HPDE6-E6E7 (cell line): Measurements from ENCODE around the gene DLK2.
"Not testable (repeated sequence)": the region's sequence is repeated elsewhere in the genome, so short reads cannot be mapped to it uniquely, and the experiment has no call there.

Experiments
- DNase-seq: peaks from one replicate; pipeline ENCODE4 v3.0.0; 2011; ENCODE audit warnings: missing footprints; ENCODE audit errors: extremely low spot score

The DLK2 gene, protein sequence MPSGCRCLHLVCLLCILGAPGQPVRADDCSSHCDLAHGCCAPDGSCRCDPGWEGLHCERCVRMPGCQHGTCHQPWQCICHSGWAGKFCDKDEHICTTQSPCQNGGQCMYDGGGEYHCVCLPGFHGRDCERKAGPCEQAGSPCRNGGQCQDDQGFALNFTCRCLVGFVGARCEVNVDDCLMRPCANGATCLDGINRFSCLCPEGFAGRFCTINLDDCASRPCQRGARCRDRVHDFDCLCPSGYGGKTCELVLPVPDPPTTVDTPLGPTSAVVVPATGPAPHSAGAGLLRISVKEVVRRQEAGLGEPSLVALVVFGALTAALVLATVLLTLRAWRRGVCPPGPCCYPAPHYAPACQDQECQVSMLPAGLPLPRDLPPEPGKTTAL

DNA sequence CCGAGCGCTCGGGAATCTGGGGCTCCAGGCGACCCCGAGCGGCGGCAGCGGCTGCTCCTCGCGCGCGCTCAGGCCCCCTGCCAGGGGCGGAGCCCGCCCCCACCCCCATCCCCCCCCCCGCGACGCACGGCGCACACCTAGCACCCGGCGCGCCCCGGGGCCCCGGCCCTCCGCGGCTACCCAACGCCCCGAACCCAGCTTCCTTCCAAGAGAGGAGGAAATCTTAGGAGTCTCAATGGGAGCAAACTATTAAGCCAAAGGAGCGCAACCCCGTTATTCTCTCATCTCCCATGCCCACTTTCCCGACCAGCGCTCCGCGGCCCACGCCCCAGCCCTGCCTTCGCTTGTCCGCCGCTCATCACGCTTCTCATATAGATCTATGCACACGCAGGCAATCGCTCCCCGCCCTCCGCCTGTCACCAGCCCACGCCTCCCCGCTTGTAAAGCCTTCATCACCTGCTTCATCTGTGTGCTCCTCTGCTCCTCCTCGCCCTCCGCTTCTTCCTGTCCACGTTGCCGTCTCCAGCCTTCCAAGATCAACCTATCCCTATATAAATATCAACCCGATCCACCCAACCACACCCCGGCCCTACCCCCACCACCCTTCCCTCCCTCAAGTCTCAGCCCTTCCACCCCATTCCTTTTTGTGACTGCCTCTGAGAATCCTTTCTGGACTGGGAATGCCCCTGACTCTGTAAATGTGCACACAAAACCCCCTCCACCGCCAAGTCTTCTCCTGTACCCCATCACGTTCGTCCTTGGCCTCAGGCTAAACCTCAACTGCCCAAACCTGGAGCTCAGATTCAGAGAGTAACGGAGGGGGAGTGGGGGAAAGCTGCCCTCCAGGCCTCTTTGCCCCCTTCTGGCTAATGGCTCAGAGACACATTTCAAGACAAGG lies at the start of gene DLK2:
TSS of gene DLK2 (minus strand) at position 18 of the 898 bp plus-strand sequence. CDS start 723 bp downstream, outside the sequence.
- DNase-seq = peak; percentile 39

DNA sequence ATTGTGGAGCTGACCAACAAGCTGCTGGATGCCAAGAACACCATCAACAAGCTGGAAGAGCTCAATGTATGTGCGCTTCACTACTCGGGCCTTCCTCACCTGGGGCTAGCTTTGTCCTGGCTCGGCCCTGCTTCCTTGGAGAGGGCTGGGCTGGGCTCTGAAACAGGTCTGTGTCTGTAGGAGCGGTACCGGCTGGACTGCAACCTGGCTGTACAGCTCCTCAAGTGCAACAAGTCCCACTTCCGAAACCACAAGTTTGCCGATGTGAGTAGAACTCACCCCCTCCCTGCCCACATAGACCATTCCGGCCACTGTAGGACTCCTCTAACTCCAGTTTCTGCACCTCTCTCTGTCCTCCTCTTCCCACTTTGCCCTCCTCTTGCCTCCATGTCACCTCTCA lies 48.1 kb upstream of the DLK2 start:
- DNase-seq = no peak

DNA sequence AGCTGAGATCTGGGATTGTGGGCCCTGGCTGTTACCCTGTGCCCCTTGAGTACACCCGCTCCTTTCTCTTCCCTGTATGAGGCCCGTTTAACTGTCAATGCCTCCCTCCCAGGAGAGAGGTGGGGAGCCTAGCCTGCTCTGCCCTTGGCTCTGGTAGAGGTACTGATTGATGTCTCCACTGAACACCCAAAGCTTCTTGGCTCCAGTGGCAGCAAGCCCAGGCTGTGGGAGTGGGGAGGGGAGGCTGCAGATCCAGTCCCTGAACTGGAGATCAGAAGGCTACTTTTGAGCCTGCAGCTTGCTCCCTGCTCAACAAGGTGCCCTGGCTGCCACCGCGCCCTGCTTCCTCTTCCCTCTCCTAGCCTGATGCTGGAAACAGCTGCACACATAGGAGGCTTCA lies 47.3 kb upstream of the DLK2 start:
- DNase-seq = no peak

DNA sequence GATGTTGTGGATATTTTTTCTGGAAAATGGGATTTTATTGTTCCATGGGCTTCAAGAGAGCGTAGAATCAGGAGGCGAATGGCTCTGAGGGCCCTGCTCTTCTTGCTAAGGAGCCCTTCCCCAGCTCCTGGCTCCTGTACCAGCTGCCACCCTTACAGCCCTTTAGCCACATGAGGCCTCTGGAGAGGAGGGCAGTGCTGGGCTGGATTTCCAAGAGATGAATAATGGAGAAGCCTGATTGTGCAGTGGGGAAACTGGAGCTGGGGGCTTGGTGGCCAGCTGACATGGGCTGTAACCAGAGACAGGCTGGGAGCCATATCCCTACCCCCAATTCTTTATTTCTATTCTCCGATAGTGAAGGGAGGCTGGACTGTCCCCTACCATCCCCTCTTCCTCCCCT lies 45.6 kb upstream of the DLK2 start:
- DNase-seq = no peak

DNA sequence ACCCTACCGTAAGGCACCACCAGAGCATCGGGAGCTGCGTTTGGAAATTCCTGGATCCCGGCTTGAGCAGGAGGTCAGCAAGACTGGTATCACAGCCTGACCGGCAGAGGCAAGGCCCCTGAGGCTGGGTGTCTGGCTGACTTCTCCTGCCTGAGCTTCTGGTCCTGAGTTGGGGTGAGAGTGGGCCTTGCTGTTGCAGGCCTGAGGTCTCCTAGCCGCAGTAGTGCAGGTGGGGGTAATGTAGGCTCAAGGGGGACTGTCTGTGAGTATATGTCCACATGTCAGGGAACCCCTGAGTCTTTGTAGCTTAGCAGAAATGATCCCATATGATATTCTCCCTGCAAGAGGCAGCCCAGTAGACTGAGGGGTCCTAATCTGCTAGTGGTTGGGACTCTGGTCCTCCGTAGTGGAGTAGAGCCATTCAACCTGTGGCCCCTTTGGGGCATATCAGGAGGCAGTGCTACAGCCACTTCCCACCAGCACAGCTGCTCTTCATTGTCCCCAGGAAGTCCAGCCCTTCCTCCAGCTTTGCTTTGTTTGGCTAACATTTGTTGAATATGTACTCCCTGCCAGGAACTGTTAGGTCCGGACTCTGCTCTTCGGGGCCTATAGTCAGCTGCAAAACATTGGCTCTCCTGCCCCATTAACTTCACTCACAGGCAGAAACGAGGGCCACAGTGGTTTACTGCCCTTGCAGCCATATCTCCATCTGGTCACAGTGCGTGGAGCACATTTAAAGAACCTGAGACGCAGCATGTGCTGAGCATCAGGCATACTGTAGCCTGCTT lies 43.9 kb upstream of the DLK2 start:
- no peak for DNase-seq

DNA sequence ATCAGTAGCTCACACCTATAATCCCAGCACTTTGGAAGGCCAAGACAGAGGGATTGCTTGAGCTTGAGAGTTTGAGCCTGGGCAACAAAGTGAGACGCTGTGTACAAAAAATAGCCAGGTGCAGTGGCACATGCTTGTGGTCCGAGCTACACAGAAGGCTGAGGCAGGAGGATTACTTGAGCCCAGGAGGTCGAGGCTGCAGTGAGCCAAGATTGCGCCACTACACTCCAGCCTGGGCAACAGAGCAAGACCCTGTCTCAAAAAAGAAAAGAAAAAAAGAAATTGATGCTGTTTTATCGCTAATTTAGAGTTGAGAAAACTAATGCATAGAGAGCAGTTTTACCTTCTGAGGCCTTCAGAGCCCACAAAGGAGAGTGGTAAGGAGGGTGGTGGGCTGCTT lies 42.9 kb upstream of the DLK2 start:
- not testable (repeated sequence) for DNase-seq

DNA sequence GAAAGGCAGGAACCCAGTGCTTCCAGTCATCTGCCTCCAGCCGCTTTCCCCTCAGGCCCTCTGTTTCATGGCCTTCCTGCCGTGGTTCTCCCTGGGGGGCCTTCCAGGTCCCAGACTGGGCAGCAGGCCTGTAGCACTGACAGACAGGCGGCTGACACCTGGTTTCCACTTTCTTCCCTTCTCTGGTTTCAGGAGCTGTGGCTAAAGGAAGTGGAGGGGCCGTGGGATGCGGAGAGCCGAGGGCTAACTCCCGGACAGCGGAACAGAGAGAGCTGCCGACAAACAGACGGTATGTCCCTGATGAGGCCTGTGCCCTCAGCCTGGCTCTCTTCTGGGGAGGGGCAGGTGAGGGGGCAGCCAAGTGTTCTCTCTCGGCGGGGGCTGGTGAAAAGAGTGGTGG lies 42.3 kb upstream of the DLK2 start:
- DNase-seq = no peak

DNA sequence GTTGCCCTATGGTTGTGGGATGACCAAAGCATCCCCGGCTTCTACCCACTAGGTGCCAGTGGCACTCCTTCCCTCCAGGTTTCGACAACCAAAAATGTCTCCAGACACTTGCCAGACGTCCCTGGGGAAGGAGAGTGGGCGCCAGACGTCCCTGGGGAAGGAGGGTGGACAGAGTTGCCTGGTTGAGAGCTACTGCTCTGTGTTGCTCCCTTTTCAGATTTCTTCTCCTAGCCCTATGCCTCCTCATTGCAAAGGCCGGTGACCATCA lies 41.7 kb upstream of the DLK2 start:
- DNase-seq = no peak

DNA sequence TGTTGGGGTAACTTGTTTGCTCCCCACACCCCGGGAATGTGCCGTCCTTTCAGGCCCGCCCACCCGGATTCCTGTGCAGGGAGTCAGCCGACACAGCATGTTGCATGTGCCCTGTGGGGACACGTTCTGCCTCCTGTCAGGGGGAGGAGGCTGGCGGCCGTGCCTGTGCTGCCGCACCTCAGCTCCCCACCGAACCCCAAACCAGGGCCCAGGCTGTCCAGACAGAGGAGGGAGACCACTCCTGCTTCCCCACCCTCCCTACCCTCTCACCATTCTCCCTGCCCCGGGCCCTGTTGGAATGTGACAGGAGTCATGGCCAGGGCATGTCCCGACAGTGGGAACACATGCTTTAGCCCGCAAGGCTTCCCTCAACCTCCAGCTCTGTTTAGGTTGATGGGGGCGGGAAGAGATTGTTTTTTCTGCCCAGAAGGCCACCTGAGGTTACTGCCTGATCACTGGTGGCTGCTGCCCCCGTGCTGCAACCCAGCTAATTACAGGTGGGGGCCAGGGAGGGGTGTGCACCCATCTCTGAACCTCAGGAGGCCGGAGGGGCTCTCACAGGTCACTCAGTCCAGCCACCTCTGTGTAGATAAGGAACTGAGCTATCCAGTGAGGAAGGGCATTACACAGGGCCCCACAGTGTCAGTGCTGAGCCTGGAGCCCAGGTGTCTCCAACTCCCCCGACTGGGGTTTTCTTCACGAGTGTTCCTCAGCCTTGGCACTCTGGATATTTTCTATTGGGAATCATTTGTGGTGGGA lies 41.2 kb upstream of the DLK2 start:
- peak; percentile 93 for DNase-seq

DNA sequence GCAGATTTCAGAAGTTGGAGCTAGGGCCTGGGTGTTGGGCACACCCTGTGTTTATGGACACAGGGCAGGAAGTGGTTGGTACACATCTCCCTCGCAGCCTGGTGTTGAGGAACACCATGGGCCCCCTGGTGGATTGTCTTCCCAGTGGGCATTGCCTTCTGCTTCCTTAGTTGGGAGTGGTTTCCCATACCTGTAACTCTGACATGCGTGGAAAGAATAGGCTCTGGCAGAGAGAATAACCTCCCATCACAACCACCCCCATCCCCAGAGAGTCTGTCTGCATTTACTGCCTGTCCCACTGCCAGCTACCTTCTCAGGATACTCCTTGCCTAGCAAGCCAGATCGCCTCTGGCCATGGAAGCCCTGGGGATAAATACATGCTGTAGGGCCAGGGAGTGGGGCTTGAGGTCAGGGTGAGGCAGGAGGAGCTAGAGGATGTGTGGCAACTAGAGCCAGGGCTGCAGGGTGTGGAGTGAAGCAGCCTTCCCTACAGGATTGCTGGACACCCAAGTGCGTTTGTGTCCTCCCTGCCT lies 40.1 kb upstream of the DLK2 start:
- peak; percentile 41 for DNase-seq

DNA sequence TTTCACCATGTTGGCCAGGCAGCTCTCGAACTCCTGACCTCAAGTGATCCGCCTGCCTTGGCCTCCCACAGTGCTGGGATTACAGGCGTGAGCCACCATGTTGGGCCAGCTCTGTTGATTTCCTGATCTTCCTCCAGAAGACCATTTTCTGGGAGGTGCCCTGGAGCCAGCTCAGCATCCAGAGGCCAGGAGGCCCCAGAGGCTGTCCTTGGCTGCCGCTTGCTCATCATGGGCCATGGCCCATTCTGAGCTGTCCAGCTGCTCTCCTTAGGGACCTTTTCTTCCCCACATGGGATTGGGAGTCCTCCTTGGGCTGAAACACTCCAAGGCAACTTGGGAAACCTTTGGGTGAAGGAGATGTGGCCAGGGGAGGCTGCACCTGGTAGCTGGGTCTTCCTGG lies 39.4 kb upstream of the DLK2 start:
- DNase-seq = no peak

DNA sequence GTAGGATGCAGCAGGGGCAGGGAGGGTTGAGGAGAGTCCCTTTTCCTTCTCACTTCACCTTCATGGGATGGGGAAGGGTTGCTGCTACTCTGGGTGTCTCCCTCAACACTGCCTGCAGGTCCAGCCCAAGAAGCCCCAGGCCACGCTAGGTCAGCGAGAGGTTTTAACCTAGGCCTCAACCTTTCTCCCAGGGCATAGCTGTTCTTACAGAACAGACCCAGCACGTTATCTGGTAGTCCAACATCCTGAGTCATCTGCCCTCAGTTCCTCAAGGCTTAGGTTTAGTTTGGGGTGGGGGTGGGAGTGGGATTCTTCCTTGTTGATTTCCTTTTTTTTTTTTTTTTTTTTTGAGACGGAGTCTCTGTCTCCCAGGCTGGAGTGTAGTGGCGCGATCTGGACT lies 39.0 kb upstream of the DLK2 start:
- no peak for DNase-seq

DNA sequence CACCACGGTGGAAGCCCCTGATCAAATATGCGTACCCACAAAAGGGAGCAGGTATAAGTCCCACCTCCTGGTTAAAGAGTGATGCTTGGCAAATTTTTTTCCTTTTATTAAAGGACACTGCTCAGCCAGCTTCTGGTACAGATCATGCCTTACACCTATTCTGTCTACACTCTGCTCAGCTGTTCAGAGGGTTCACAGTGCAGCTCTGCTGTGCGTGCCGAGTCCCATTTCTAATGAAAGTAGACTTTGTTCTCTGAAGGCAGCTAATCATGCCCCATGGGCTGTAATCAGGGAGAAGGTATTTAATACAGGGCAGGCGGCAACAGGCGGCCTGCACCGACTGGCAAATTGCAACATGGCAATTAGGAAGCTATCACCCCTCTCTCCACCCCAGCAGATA lies 38.5 kb upstream of the DLK2 start:
- no peak for DNase-seq

DNA sequence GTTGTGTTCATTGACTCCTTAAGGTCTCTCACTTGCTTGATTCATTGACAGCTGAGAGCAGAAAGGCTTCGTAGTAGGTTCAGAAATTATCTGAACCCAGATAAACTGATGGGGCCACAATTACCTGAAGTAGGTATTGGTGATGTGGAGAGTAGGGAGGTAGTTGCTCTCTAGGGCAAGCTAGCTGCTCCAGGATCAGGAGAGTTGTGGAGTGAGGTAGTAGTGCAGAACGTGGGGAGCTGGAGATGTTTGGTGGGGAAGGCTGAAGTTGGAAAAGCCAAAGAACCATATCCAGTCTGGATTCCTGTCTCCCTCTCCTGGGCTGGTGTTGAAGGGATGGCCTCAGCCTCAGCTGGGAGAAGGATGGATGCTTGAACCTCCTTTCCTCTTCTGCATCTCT lies 37.9 kb upstream of the DLK2 start:
- DNase-seq = no peak

DNA sequence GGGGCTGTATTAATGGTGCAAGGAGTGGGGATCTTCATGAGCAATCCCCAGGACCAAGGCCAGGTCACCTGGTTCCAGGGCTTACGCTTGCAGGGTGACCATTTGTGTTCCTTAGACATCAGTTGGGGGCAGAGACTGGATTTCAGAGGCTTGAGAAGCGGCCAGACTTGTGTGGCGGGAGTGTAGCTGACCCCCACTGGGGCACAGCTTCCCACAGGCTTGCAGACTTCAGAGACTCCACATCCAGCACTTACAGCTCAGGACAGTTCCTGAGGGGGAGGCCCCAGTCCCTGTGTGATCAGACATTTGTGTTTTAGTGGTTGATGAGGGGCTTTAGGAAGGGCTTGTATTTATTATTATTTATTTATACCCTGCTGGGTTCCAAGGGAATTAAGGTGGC lies 37.3 kb upstream of the DLK2 start:
- no peak for DNase-seq

DNA sequence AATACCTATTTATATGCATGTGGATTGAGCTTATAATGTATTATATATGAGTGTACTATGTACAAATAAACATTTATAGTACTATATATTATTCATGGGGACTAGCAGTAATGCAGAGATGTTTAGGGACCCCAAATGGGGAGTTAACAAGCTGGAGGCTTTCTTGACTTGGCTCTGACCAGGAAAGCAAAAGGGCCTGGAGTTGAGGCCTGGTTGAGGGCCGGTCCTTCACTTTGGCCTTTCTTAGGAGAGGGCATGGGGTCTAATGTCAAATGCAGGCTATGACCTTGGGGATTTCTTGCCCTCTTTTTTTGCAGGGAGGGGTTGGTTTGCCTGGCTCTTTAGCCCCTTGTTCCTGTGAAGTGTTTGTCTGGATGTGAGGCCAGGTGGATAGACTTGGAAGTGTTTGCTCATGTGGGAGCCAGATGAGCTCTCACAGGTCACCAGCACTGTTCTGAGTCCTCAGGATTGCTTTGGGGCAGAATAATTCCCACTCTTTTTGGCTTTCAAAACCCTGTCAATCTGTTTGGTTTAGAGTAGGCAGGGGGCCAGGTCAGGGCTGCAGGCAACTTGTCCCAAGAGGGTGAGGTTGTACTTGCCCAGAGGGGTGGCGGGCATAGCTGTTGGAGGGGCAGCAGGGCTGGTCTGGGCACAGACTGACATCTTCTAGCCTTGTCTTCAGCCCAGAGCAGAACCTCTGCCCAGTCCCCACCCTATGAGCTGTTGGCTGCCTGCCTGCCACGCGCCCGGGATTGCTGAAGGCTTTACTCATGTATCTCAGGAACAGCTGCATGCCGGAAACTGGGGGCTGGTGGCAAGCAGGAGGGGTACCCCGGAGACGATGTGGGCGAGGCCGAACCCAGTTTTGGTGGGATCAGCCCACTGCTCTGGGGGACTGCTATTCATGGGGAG lies 36.7 kb upstream of the DLK2 start:
- peak; percentile 76 for DNase-seq

DNA sequence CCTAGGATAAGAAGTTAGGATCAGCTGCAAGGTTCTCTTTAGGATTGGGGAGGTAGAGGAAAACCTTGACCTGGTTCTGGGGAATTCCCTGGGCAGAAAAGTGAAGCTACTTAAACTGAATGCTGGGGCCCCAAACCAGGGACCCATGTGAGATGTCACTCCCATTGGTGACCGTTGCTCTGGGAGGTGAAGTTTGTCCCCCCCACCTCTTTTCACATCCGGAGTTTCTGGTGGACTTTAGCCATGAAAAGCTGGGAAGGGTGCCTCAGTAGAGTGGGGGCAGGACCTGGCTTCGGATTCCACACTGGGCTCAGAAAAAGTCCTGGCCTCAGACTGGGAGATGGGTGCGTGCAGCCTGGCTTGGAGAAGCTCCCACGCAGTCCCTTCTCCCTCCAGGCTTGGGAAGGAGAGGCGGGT lies 35.2 kb upstream of the DLK2 start:
- DNase-seq = no peak

DNA sequence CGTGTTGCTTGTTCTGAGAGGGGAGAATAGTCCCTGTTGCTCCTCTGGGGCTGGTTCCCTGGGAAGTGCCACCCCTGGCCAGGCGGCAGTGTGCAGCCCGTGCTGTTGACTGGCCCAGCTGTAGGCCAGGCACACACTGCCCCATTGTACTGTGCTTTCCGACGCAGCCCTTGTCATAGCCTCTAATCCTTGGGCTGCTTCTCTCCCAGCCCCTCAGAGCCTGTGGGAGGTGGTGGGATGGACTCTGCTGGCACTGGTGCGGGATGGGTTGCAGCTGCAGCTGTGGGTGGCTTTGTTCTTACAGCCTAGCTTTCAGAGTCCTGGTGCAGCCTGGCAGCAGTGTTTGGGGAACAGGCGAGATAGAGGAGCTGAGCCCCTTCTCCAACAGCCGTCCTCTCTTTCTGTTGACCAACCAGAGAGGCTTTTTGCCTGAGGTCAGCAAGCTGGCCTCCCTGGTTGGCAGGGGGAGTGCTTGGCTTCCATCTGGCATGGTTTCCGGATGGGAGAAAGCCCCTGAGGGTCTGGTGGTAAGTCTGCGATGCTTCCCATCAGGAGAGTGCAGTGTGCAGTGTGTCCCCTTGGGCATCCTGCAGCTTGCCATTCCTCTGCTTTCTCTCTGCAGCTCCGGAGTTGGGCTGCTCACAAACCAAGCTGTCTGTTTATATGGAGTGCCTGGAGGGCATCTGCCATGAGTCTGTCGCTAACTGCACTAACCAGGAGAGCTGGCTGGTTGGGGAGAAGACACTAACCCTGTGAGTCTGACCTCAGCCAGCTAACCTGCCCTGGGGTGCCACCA lies 34.1 kb upstream of the DLK2 start:
- no peak for DNase-seq

DNA sequence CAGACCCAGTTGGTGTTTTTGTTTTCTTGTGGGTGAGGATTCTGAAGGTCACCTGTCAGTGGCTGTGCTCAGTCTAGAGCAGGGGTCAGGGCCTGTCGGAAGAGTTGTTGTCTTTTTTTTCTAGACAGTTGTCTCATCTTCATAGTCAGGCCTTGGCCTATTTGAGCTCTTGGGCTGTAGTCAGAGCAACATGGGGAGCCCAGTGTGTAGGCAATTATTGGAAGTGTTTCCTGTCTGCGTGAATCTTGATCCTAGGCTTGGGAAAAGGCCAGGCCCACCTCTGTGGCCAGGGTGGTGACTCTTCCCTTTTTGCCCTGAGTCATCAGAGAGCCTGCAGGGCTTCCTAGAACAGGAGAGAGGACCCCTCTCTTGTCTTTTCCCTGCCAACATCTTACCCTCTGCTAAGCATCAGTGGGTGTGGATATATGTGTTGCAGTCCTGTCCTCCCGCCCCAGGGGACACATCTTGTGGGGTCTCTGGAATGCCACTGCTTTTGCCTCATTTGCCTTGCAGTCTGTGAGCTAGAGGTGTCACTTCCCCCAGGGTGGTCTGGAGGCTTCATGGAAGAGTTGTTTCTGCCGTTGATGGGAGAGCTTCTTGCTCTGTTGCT lies 33.4 kb upstream of the DLK2 start:
- DNase-seq = no peak
